K562 (cell line): ENCODE measurements around the gene AMMECR1. TPM values are rescaled to one million over a fixed set of nuclear protein-coding genes. Genes with fewer than 3 reads are reported as not detected.

Experiments used
- ATAC-seq: fragments of 200-7000 bp; cut with Tn5 transposase; 3 replicates; pipeline ENCODE4 v1.9.1; 2020; ENCODE audit warnings: moderate library complexity
- BruUV-seq: library from RNA; stranded (reverse); fragments of 400-500 nt; replicated peaks from 2 replicates; lab custom pipeline; 2021; lab: Mats Ljungman, UMichigan
- CTCF ChIA-PET: fragments of 300-600 bp; formaldehyde crosslinking; extraction: SDS; loops from one replicate; lab custom pipeline; 2021; ENCODE audit warnings: low intra/inter-chr PET ratio; lab: Yijun Ruan, JAX
- POLR2A ChIA-PET: fragments of 300-600, 350-650 bp; sonication (Branson Sonifier 250); formaldehyde crosslinking; extraction: SDS; loops from one replicate; lab custom pipeline; 2021; ENCODE audit warnings: antibody characterized with exemption, inconsistent platforms; lab: Yijun Ruan, JAX
- DNase-seq, 4 experiments: peaks; one replicate each; pipeline versions ENCODE4 v3.0.0 to v3.0.0-alpha.2; 2011 to 2018; ENCODE audit warnings: low spot score in 3 of 4, mixed read lengths in 3 of 4; ENCODE audit errors: extremely low read depth in 1 of 4
- FAIRE-seq: peaks from 2 replicates; lab custom pipeline; 2011; peaks lifted over from hg19 to GRCh38; lab: Jason Lieb, UNC
- H2AFZ ChIP-seq: 2 replicates; pipeline ENCODE4 v1.6.0; 2011; ENCODE audit warnings: low read depth, low read length, control low read depth, inconsistent platforms
- H3K27ac ChIP-seq: fragments of 200-600 bp; 3 replicates; pipeline ENCODE4 v1.8.0; 2011; ENCODE audit warnings: low read depth, mild to moderate bottlenecking, control low read depth, inconsistent platforms, low read length, moderate library complexity, mixed read lengths; ENCODE audit errors: extremely low read depth
- H3K27me3 ChIP-seq, 2 experiments: fragments of 300-600 bp in 1 of 2; 2 replicates in 1 of 2; 3 replicates in 1 of 2; pipeline versions ENCODE4 v1.6.0 to v1.8.0; 2011; ENCODE audit warnings: inconsistent platforms in 2 of 2, low read length in 2 of 2, mild to moderate bottlenecking in 1 of 2, mixed read lengths in 1 of 2, moderate library complexity in 1 of 2; ENCODE audit not compliant: control insufficient read depth in 2 of 2, insufficient read depth in 2 of 2
- H3K36me3 ChIP-seq: fragments of 300-600 bp; 3 replicates; pipeline ENCODE4 v1.8.0; 2011; ENCODE audit warnings: mild to moderate bottlenecking, low read length, inconsistent platforms; ENCODE audit not compliant: control insufficient read depth, insufficient read depth
- H3K4me1 ChIP-seq, 2 experiments: fragments of 200-600 bp in 1 of 2; replicated peaks in 1 of 2; 2 replicates in 1 of 2; 3 replicates in 1 of 2; pipeline versions ENCODE4 v1.5.1 to v1.8.0; 2011; ENCODE audit warnings: inconsistent platforms in 2 of 2, low read length in 2 of 2, mild to moderate bottlenecking in 1 of 2, mixed read lengths in 1 of 2, moderate library complexity in 1 of 2; ENCODE audit not compliant: control insufficient read depth in 2 of 2, insufficient read depth in 2 of 2
- H3K4me2 ChIP-seq: 2 replicates; pipeline ENCODE4 v1.6.1; 2011; ENCODE audit warnings: low read length, control low read depth, inconsistent platforms, mixed read lengths; ENCODE audit not compliant: insufficient read depth
- H3K4me3 ChIP-seq: fragments of 200-600 bp; sonication (generic), shearing (Covaris generic); 2 replicates; pipeline ENCODE4 v1.5.1; 2016; ENCODE audit warnings: control low read depth, inconsistent platforms
- H3K79me2 ChIP-seq: fragments of 200-600 bp; 3 replicates; pipeline ENCODE4 v1.8.0; 2011; ENCODE audit warnings: low read length, inconsistent platforms; ENCODE audit not compliant: control insufficient read depth, insufficient read depth
- H3K9ac ChIP-seq, 2 experiments: 2 replicates each; pipeline versions ENCODE4 v1.6.0 to v1.6.1; 2011; ENCODE audit warnings: low read depth in 2 of 2, low read length in 2 of 2, control low read depth in 1 of 2, inconsistent platforms in 1 of 2, mild to moderate bottlenecking in 1 of 2, mixed read lengths in 1 of 2; ENCODE audit not compliant: insufficient read depth in 1 of 2
- H3K9me1 ChIP-seq: one replicate; pipeline ENCODE4 v1.6.0; 2011; ENCODE audit warnings: inconsistent platforms, mild to moderate bottlenecking, low read length, moderate library complexity; ENCODE audit not compliant: control insufficient read depth, insufficient read depth
- H3K9me3 ChIP-seq: replicated peaks from 2 replicates; pipeline ENCODE4 v1.5.1; 2011; ENCODE audit warnings: low read depth, low read length, inconsistent platforms; ENCODE audit not compliant: control insufficient read depth, insufficient read depth
- H4K20me1 ChIP-seq: replicated peaks from 2 replicates; pipeline ENCODE4 v1.6.1; 2011; ENCODE audit warnings: low read length, inconsistent platforms, mixed read lengths; ENCODE audit not compliant: control insufficient read depth, insufficient read depth
- BCOR ChIP-seq: fragments of 450-650 bp; IDR thresholded peaks from 2 replicates; pipeline ENCODE4 v1.6.1; 2016
- C11orf30 ChIP-seq: fragments of 450-650 bp; IDR thresholded peaks from 2 replicates; pipeline ENCODE4 v1.6.1; 2016; ENCODE audit warnings: low read depth, mild to moderate bottlenecking
- CBFA2T3 ChIP-seq: fragments of 450-650 bp; IDR thresholded peaks from 2 replicates; pipeline ENCODE4 v1.6.1; 2017
- MYNN ChIP-seq, 2 experiments: sonication (generic); formaldehyde crosslinking in 1 of 2; IDR thresholded peaks; 2 replicates each; pipeline versions ENCODE4 v1.5.0 to v1.6.1; 2016 to 2020; ENCODE audit warnings: antibody characterized with exemption in 1 of 2, missing genetic modification reagents in 1 of 2
- NCOR1 ChIP-seq: fragments of 450-650 bp; IDR thresholded peaks from 2 replicates; pipeline ENCODE4 v1.6.1; 2016; ENCODE audit warnings: mild to moderate bottlenecking, moderate library complexity
- PHF8 ChIP-seq: fragments of 200-600 bp; sonication (generic); IDR thresholded peaks from 2 replicates; pipeline ENCODE4 v1.6.1; 2012; ENCODE audit warnings: mixed run types, mild to moderate bottlenecking, inconsistent platforms, low read length, moderate library complexity, borderline replicate concordance
- RBM25 ChIP-seq: fragments of 200-400 bp; formaldehyde crosslinking; IDR thresholded peaks from 2 replicates; pipeline ENCODE4 v1.6.1; 2018; ENCODE audit warnings: low read length, low read depth, moderate library complexity; ENCODE audit not compliant: severe bottlenecking
- WGBS: fragments of 100-300 bp; shearing (Covaris generic); methylation state at CpG from one replicate; pipeline ENCODE4 v1.1.6; 2016; ENCODE audit warnings: low coverage, mixed read lengths; ENCODE audit not compliant: insufficient coverage; ENCODE audit errors: missing lambda C conversion rate; 5-methylcytosine and 5-hydroxymethylcytosine counted together
- in situ Hi-C: fragments of 300-500 bp; cut with MboI; formaldehyde crosslinking; loops from 4 replicates; pipeline ENCODE4 v1.15.0; 2018; ENCODE audit warnings: inconsistent platforms, mixed read lengths
- intact Hi-C: fragments of 100-400 bp; cut with micrococcal nuclease; formaldehyde crosslinking; loops from 2 replicates; pipeline ENCODE4 v1.14.2; 2022
- polyA plus RNA-seq, 8 experiments: library from polyadenylated mRNA; depleted of rRNA in 4 of 8; stranded (reverse) in 5 of 8; unstranded in 3 of 8; fragments of >200 nt; fragmentation: Nextera tagmentation in 2 of 8; fragmentation: Illumina TruSeq in 1 of 8; extraction: Ambion mirVana in 2 of 8; extraction: Trizol in 1 of 8; gene quantifications; 2 replicates each; pipeline versions ENCODE4 v1.2.1 to v1.2.3, GENCODE V29; 2011 to 2014; ENCODE audit warnings: inconsistent platforms in 1 of 8, missing spikeins in 1 of 8
- total RNA-seq, 7 experiments: library from RNA; depleted of rRNA in 6 of 7; stranded (reverse); fragments of >200 nt in 6 of 7; fragmentation: Illumina TruSeq in 2 of 7; extraction: Trizol in 2 of 7; gene quantifications; 2 replicates each; pipeline versions ENCODE4 v1.2.1 to v1.2.3, GENCODE V29; 2011 to 2021; ENCODE audit warnings: low replicate concordance in 1 of 7
- TF ChIP-seq, protein P1 (sequence below): fragments of 450-650 bp; IDR thresholded peaks from 2 replicates; pipeline ENCODE4 v1.6.1; 2017; ENCODE audit warnings: antibody characterized with exemption, mild to moderate bottlenecking
- TF ChIP-seq, protein P2 (sequence below): fragments of 250-450 bp; sonication (Bioruptor Pico); IDR thresholded peaks from 2 replicates; pipeline ENCODE4 v1.8.0; 2022; ENCODE audit warnings: moderate library complexity, mild to moderate bottlenecking, inconsistent platforms
- TF ChIP-seq, protein P3 (sequence below): sonication (generic); IDR thresholded peaks from 2 replicates; pipeline ENCODE4 v1.6.1; 2016

AMMECR1 gene
- total and polyA plus RNA-seq, 9 of the 15 experiments (the other 6 are each of a cell fraction or from before 2014, with no cell fraction given) = 13.9 to 36.7 (median 23.6) TPM

DNA sequence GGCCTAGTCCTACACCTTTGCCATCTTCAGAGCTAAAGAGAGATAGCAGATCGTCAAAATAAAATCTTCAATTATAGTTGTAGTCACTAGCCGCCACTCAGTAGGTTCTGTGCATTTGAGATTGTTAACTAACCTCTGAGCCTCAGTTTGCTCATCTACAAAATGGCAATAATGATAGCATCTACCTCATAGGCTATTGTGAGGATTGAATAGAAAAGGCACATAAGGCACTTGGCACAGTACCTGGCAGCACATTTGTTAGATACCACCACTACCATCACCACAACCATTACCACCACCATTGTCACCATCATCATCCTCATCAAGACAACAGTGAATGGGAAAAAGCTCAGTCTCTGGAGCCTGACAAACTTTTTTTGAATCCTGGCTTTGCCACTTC is 134.6 kb downstream of the AMMECR1 start:
- H3K9me1 ChIP-seq = peaks cover 4% of the 10 kb centered on the region
- TF ChIP-seq PHF8 (no peak), BCOR (peak; percentile 57; the same call in 1 of the 2 replicates), MYNN (IDR thresholded peaks at IDR 0.05) (no peak), MYNN (CRISPR knock-in tag; IDR thresholded peaks at IDR 0.05) (no peak), RBM25 (peak; percentile 80)
- FAIRE-seq (no peak), ATAC-seq (no peak), DNase-seq (no peak)
- H3K4me1 ChIP-seq = peaks cover 17 to 28% of the 10 kb centered on the region in 2 experiments
- H3K4me3 ChIP-seq = no peak overlapping the region
- POLR2A ChIA-PET = interaction anchor here (1.0 kb wide), 1 partner anchor 18 kb away, joined by 3 read pairs; no protein-coding TSS in a partner anchor
- no TSS peak for BruUV-seq
- 81% methylated on average over 2 of the region's 2 CpGs for WGBS
- no peaks in the 10 kb centered on the region; the same call in 1 of the 2 replicates for H3K9me3 ChIP-seq
- H3K36me3 ChIP-seq = peaks cover 11% of the 10 kb centered on the region; the same call in 2 of the 3 replicates
- H3K79me2 ChIP-seq = peaks cover 10% of the 10 kb centered on the region; the same call in 2 of the 3 replicates
- in situ Hi-C loops (no loop called here), intact Hi-C loops (no loop called here)
- no peak overlapping the region for H3K4me2 ChIP-seq
- H4K20me1 ChIP-seq = no peaks in the 10 kb centered on the region
- H3K9ac ChIP-seq = no peak overlapping the region
- H2AFZ ChIP-seq = no peak overlapping the region
- no peak overlapping the region for H3K27ac ChIP-seq
- CTCF ChIA-PET = no interaction called here
- no peaks in the 10 kb centered on the region for H3K27me3 ChIP-seq

DNA sequence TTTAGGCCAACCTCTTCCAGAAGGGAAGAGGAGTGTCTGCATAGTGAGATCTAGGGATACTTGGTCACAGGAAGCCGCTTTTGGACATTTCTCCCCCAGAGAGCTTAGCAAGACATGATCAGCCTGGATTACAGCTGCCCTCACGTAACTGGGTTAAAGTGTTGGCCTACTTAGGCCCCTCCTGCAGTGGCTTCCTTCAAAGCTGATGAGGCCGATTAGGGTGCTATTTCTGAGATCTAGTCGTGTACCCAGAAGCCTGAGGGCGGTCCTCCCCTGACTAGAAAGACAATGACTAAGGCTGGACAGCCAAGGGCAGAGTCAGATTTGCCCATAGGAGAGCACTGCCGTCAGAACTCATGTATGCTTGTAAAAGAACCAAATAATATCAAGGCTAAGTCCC is 135.0 kb downstream of the AMMECR1 start:
- in situ Hi-C loops (no loop called here), intact Hi-C loops (no loop called here)
- peaks cover 11% of the 10 kb centered on the region; the same call in 2 of the 3 replicates for H3K36me3 ChIP-seq
- H2AFZ ChIP-seq = no peak overlapping the region
- POLR2A ChIA-PET = interaction anchor here (1.0 to 1.2 kb wide), 2 partner anchors 18 to 218 kb away, joined by 3 to 4 read pairs; no protein-coding TSS in a partner anchor
- H3K27ac ChIP-seq = peak overlapping the region; percentile 31; the same call in 1 of the 3 replicates
- H3K4me3 ChIP-seq = no peak overlapping the region
- peaks cover 10% of the 10 kb centered on the region; the same call in 2 of the 3 replicates for H3K79me2 ChIP-seq
- 0 out of 2 replicates have a peak overlapping the region, but pooled peaks have one; percentile 25 for H3K4me2 ChIP-seq
- CTCF ChIA-PET = no interaction called here
- FAIRE-seq = no peak
- 34% methylated on average over 3 of the region's 6 CpGs for WGBS
- no TSS peak for BruUV-seq
- H3K4me1 ChIP-seq = peaks cover 21 to 32% of the 10 kb centered on the region in 2 experiments
- H3K27me3 ChIP-seq = no peaks in the 10 kb centered on the region
- H3K9ac ChIP-seq = peak overlapping the region in 1 of 2 experiments; percentile 74; a peak in 1 of 4 replicates
- H3K9me3 ChIP-seq = no peaks in the 10 kb centered on the region; the same call in 1 of the 2 replicates
- DNase-seq = peak in 2 of 4 experiments; percentile 23 to 60
- peaks cover 4% of the 10 kb centered on the region for H3K9me1 ChIP-seq
- H4K20me1 ChIP-seq = no peaks in the 10 kb centered on the region
- peak; percentile 36 for ATAC-seq
- TF ChIP-seq C11orf30 (no peak), NCOR1 (0 out of 2 replicates have a peak, but pooled peaks have one; percentile 7), CBFA2T3 (0 out of 2 replicates have a peak, but pooled peaks have one; percentile 4)
- TF ChIP-seq, protein P1, sequence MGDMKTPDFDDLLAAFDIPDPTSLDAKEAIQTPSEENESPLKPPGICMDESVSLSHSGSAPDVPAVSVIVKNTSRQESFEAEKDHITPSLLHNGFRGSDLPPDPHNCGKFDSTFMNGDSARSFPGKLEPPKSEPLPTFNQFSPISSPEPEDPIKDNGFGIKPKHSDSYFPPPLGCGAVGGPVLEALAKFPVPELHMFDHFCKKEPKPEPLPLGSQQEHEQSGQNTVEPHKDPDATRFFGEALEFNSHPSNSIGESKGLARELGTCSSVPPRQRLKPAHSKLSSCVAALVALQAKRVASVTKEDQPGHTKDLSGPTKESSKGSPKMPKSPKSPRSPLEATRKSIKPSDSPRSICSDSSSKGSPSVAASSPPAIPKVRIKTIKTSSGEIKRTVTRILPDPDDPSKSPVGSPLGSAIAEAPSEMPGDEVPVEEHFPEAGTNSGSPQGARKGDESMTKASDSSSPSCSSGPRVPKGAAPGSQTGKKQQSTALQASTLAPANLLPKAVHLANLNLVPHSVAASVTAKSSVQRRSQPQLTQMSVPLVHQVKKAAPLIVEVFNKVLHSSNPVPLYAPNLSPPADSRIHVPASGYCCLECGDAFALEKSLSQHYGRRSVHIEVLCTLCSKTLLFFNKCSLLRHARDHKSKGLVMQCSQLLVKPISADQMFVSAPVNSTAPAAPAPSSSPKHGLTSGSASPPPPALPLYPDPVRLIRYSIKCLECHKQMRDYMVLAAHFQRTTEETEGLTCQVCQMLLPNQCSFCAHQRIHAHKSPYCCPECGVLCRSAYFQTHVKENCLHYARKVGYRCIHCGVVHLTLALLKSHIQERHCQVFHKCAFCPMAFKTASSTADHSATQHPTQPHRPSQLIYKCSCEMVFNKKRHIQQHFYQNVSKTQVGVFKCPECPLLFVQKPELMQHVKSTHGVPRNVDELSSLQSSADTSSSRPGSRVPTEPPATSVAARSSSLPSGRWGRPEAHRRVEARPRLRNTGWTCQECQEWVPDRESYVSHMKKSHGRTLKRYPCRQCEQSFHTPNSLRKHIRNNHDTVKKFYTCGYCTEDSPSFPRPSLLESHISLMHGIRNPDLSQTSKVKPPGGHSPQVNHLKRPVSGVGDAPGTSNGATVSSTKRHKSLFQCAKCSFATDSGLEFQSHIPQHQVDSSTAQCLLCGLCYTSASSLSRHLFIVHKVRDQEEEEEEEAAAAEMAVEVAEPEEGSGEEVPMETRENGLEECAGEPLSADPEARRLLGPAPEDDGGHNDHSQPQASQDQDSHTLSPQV = peak; percentile 59; the same call in 1 of the 2 replicates
- TF ChIP-seq, protein P2, sequence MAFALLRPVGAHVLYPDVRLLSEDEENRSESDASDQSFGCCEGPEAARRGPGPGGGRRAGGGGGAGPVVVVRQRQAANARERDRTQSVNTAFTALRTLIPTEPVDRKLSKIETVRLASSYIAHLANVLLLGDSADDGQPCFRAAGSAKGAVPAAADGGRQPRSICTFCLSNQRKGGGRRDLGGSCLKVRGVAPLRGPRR (CRISPR knock-in tag) = no peak
- TF ChIP-seq, protein P3, sequence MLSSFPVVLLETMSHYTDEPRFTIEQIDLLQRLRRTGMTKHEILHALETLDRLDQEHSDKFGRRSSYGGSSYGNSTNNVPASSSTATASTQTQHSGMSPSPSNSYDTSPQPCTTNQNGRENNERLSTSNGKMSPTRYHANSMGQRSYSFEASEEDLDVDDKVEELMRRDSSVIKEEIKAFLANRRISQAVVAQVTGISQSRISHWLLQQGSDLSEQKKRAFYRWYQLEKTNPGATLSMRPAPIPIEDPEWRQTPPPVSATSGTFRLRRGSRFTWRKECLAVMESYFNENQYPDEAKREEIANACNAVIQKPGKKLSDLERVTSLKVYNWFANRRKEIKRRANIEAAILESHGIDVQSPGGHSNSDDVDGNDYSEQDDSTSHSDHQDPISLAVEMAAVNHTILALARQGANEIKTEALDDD = peak; percentile 85
